NCI-H2171 (cell line): Measurements from ENCODE around the gene TMEM198.

Experiments
- DNase-seq: peaks from one replicate; lab custom pipeline; 2025; lab: John Stamatoyannopoulos, UW

Gene TMEM198

DNA sequence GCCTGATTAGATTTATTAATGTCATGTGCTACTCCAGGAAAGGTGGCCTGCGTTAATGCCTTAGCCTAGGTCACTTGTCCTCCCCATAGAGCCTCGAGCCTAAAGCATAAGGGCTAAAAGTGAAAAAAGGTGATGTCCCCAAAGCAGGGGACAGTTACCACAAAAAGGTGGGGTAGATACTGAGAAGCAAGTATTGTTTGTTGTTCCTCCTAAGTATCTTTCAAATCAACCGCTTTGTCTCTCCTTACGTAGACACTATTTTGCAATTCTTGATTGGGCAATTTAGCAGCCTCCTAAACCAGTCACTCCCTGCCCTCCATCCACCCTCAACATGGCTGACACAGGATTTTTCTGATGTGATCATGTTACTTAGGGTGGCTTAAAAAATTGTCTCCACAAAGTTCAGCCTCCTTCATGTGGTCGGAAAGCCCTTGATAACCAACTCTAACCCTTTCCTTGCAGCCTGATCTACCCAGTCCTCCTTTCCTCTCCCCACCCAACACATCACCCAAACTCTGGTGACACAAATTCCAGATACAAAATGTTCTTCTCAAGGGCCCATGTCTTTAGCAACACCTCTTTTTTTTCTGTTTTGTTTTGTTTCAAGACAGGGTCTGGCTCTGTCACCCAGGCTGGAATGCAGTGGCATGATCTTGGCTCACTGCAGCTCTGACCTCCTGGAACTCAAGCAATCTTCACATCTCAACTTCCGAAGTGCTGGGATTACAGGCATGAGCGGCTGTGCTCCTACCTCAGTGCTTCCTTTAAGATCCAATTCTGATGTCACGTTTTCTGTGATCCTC is 35.2 kb downstream of the TMEM198 start:
- DNase-seq: no peak

DNA sequence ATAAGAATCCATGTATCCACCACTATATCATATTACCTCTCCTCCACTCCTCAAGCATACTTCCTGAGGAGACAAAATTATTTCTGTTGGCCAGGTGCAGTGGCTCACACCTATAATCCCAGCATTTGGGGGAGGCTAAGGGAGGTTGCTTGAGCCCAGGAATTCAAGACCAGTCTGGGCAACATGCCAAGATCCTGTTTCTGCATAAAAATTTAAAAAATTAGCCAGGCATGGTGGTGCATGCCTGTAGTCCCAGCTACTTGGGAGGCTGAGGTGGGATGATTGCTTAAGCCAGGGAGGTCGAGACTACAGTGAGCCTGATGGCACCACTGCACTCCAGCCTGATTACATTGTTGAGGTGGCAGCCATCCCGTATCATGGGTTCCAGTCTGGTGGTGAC is 37.5 kb downstream of the TMEM198 start:
- DNase-seq: no peak

DNA sequence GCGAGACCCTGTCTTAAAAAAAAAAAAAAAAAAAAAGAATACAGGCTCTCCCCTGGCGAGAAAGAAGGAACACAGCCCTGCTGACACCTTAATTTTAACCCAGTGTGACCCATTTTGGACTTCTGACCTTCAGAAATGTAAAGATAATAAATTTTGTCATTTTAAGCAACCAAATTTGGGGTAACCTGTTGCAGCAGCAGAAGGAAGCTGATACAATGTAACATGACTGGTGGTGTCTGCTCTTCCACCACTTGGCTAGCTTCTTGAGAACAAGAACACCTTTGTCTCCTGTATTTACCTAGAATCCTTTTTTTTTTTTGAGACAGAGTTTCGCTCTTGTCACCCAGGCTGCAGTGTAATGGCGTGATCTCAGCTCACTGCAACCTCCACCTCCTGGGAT is 47.3 kb downstream of the TMEM198 start:
- no peak for DNase-seq

DNA sequence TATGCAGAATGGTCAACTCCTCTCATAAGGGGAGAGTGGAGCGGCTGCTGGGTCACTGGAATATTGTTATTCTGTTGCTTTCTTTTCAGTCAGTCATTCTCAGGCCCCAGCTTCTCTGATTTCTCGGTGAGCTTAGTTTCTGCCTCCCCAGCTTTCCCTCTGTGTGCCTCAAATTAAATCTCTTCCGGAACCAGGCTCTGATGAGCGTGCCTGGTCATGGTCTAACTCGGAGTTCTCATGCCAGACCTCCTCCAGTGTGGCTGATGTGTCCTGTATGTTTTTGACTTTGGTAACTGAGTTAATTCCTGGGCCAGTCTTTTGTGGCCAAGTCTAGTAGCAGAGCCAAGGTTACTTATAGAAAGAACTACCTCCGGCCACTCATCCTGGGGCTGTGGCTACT is 48.9 kb downstream of the TMEM198 start:
- DNase-seq: no peak

DNA sequence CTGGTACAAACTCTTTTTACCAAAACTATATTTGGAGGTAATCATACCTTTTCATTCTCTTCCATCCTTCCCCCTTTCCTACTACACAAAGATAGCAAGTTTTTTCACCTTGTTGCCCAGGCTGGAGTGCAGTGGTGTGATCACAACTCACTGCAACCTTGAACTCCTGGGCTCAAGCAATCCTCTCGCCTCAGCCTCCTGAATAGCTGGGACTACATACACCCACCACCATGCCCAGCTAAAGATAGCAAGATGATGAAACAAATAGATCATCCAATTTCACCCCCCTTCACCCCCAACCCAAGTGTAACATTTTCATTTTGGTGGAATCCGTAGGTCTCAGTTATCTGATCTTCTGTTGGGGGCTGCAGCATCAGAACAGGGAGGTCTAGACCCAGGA is 49.3 kb downstream of the TMEM198 start:
- DNase-seq: no peak

DNA sequence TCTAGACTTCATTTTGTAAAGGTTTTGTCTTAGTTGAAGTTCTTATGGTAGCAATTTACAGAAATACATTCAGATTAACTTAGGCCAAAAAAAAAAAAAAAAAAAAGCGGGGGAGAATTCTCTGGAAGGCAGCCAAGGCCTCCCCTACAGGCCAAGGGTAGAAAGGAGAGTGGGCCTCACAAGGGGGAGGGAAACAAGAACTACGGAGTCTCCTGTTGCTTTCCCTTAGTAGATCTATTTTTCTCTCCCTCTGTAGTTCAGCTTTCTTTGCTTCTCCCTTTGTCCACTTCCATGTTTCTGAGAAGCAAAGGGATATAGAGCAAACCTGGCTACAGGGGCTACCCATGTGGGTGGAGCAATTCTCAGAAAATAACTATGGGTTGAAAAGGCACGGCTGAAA is 51.4 kb downstream of the TMEM198 start:
- DNase-seq: no peak

DNA sequence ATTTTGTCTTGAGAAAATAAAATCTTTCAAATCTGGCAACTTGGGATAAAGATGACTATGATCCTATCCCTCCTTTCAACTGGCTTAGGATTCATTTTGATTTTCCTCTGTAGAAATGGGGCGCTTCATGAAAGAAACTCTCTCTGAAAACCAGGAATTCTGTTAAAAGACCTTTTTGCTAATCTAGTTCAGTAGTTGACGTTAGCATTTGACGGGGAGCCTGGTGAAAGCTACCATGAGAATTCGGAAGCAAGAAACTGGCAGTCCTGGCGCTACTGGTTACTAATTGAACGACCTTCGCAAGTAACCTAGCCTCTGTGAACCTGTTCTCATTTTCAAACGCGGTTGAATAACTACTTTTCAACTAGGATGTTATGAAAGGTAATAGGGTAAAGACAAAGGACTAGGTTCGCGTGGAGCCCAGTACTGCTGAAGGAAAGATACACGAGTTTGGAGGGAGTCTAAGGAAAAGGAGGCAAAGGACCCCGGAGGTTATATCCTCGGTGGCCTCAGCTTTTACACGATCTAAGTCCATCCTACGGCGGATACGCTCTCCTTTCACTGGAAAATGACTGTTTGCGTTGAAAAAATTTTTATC is 53.2 kb downstream of the TMEM198 start:
- no peak for DNase-seq

DNA sequence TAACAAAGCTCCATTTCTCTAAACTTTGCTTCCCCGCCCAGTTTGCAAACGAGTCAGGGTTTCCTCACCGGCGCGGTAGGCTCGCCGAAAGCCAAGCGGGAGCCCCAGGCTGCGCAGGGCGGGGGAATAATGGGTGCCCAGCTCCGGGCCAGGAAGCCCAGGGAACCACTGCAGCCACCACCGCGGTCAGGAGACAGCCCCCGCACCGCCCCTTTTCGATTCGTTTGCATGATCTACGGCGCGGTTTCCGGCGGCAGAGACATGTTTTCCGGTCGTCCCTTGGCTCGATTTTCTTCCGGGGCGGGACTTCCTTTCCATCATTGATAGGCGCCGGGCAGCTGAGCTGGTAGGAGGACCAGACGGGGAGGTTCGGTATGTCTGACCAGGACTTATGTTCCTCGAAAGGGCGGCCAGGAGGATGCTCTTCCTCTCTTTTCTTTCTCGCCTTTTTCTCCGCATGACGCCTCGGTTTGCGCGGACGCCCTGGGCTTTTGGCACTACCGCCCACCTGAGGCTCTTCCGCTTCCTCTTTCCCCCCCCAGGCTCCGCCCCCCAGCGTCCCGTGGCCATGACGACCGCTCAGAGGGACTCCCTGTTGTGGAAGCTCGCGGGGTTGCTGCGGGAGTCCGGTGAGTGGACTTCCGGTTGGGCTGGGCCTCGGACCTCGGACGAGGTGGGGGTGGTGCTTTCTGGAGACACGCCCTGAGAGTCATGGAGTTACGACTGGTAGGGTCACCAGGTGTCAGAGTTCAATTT is 53.9 kb downstream of the TMEM198 start, which contains the start of gene STK11IP:
Gene STK11IP (plus strand): TSS at position 306 of the 756 bp plus-strand sequence. CDS start 263 bp downstream, at position 569.
- DNase-seq: peak; percentile 92

DNA sequence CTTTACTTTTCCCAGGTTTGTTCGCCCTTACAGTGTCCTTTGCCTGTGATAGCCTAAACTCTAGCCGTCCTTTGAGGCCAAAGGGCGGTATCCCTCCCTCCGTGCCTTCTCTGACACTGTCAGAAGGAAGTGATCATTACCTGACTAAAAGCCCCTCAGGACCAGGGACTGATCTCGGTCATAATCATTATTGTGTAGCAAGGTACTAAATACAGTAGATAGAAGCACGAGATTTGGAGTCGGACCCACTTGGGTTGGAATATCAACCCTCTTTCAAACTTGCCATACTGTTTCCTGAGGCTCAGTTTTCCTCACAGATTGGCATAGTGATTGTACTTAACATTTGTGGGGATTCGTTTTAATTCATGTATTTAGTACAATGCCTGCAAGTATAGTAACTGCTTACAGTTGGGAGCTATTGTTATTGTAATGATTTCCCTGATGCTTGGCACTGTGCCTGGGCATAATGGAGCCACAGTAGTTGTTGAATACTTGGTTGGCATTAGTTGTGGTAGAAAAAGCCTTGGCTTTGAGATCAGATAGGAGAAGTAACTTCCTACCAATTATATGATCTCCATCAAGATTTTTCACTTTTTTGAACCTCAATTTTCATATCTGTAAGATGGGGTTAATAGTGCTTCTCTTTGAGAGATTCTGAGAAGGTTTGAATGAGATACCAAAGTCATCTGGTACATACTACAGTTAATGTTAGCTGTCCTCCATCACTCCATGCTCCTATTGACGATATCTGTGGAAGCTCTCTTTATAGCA is 54.7 kb downstream of the TMEM198 start:
- DNase-seq: no peak
